ENCODE data around the gene RTEL1.
A peak's percentile ranks its signal among the peaks of the same experiment; 100 is the strongest.

Gene RTEL1

GRCh38 chr20:63628246-63628975 is 29.7 kb upstream of the RTEL1 start (continued):
- peak; percentile 90 for TF ChIP-seq ZNF692 (tag by site-specific recombination; IDR thresholded peaks at IDR 0.05)
- TF ChIP-seq ZBTB17 (tag by site-specific recombination; IDR thresholded peaks at IDR 0.05), result peak; percentile 96
- TF ChIP-seq ZNF558 (tag by site-specific recombination; IDR thresholded peaks at IDR 0.05), result peak; percentile 30; the same call in 1 of the 2 replicates
- TF ChIP-seq ZNF426 (tag by site-specific recombination; IDR thresholded peaks at IDR 0.05), result no peak
- no peak for TF ChIP-seq ZNF157 (tag by site-specific recombination; IDR thresholded peaks at IDR 0.05)
- no peak for TF ChIP-seq HOXA7 (CRISPR knock-in tag; IDR thresholded peaks at IDR 0.05; ENCODE audit: borderline replicate concordance)
- TF ChIP-seq KLF7 (tag by site-specific recombination; IDR thresholded peaks at IDR 0.05; ENCODE audit: borderline replicate concordance), result peak; percentile 87; the same call in 1 of the 2 replicates
- TF ChIP-seq ZNF398 (tag by site-specific recombination; IDR thresholded peaks at IDR 0.05), result peak; percentile 78
- peak; percentile 76 for TF ChIP-seq PRDM10 (tag by site-specific recombination; IDR thresholded peaks at IDR 0.05)
- no peak for TF ChIP-seq ZNF114 (tag by site-specific recombination; IDR thresholded peaks at IDR 0.05)
- no peak; the same call in 1 of the 2 replicates for TF ChIP-seq ZBTB10 (tag by site-specific recombination; IDR thresholded peaks at IDR 0.05)
- TF ChIP-seq ZSCAN16 (tag by site-specific recombination; IDR thresholded peaks at IDR 0.05), result no peak
- peak; percentile 97 for TF ChIP-seq ZNF335 (tag by site-specific recombination; conservative IDR thresholded peaks at IDR 0.05)
- no peak for TF ChIP-seq ZNF549 (tag by site-specific recombination; IDR thresholded peaks at IDR 0.05)
- no peak; the same call in 1 of the 2 replicates for TF ChIP-seq ZNF366 (tag by site-specific recombination; conservative IDR thresholded peaks at IDR 0.05)
- peak; percentile 67 for TF ChIP-seq KLF10 (tag by site-specific recombination; IDR thresholded peaks at IDR 0.05)
- 0 out of 2 replicates have a peak, but pooled peaks have one; percentile 16 for TF ChIP-seq ZFHX2 (tag by site-specific recombination; conservative IDR thresholded peaks at IDR 0.05)
- TF ChIP-seq ZNF544 (tag by site-specific recombination; IDR thresholded peaks at IDR 0.05), result no peak
- TF ChIP-seq ZNF571 (tag by site-specific recombination; IDR thresholded peaks at IDR 0.05), result no peak
- peak; percentile 91 for TF ChIP-seq KLF17 (tag by site-specific recombination; IDR thresholded peaks at IDR 0.05)
- peak; percentile 62; the same call in 1 of the 2 replicates for TF ChIP-seq ZNF501 (tag by site-specific recombination; IDR thresholded peaks at IDR 0.05)
- TF ChIP-seq KLF8 (tag by site-specific recombination; IDR thresholded peaks at IDR 0.05), result peak; percentile 91
- peak; percentile 98 for TF ChIP-seq KLF16 (tag by site-specific recombination; IDR thresholded peaks at IDR 0.05)
- no peak for TF ChIP-seq RBAK (tag by site-specific recombination; IDR thresholded peaks at IDR 0.05)
- TF ChIP-seq ZNF133 (tag by site-specific recombination; IDR thresholded peaks at IDR 0.05), result no peak
- TF ChIP-seq ZNF280D (tag by site-specific recombination; IDR thresholded peaks at IDR 0.05), result 0 out of 2 replicates have a peak, but pooled peaks have one; percentile 40

Data from HEK293 (cell line).